Tibial artery (tissue), 4 donors: ENCODE measurements around the gene DUS2.

ENCODE experiments used
- DNase-seq, 2 donors: peaks; one replicate each; pipeline ENCODE4 v3.0.0-alpha.2; 2019
- H3K27ac ChIP-seq, 2 donors: fragments of 200-600 bp; sonication (generic) in 1 of 2; 1 replicate in 1 of 2; 2 replicates in 1 of 2; pipeline ENCODE4 v1.5.1; 2018 to 2019; ENCODE audit warnings: mild to moderate bottlenecking in 1 of 2
- H3K27me3 ChIP-seq, 2 donors: fragments of 200-600 bp; sonication (generic) in 1 of 2; one replicate each; pipeline versions ENCODE4 v1.5.1 to v1.6.0; 2016 to 2019
- H3K36me3 ChIP-seq, 3 donors: fragments of 200-600 bp; sonication (generic) in 2 of 3; one replicate each; pipeline ENCODE4 v1.5.1; 2016 to 2019; ENCODE audit warnings: mild to moderate bottlenecking in 2 of 3
- H3K4me1 ChIP-seq, 4 donors: fragments of 200-600 bp; sonication (generic) in 2 of 4; 1 replicate in 3 of 4; 2 replicates in 1 of 4; pipeline ENCODE4 v1.5.1; 2016 to 2019
- H3K4me3 ChIP-seq, 2 donors: fragments of 200-600 bp; sonication (generic) in 1 of 2; 1 replicate in 1 of 2; 2 replicates in 1 of 2; pipeline ENCODE4 v1.5.1; 2018 to 2019; ENCODE audit warnings: mild to moderate bottlenecking in 2 of 2
- H3K9me3 ChIP-seq, 3 donors: fragments of 200-600 bp; sonication (generic) in 1 of 3; one replicate each; pipeline ENCODE4 v1.5.1; 2016 to 2019
- CTCF ChIP-seq, 2 experiments: fragments of 200-600 bp in 1 of 2; fragments of 450-650 bp in 1 of 2; IDR thresholded peaks; one replicate each; pipeline ENCODE4 v1.5.1; 2017 to 2019; ENCODE audit warnings: antibody characterized with exemption in 2 of 2, mild to moderate bottlenecking in 1 of 2, moderate library complexity in 1 of 2
- intact Hi-C: fragments of 100-400 bp; cut with DNase I; formaldehyde crosslinking; loops from one replicate; pipeline ENCODE4 v1.15.0; 2023; ENCODE audit warnings: low total_unique reads

DUS2 gene

GRCh38 chr16:68126395-68126794 lies 103.3 kb downstream of the DUS2 start:
- Histone ChIP-seq H3K27ac (no peak overlapping the region), H3K9me3 (no peaks in the 10 kb centered on the region), H3K4me3 (no peak overlapping the region), H3K4me1 (peaks cover 0 to 8% (median 6%) of the 10 kb centered on the region in 4 donors), H3K27me3 (no peaks in the 10 kb centered on the region), H3K36me3 (peaks cover 0 to 20% (median 0%) of the 10 kb centered on the region in 3 donors)
- DNase-seq: no peak
- intact Hi-C loops: no loop called here
- TF ChIP-seq CTCF (IDR thresholded peaks at IDR 0.05): no peak

GRCh38 chr16:68128577-68129305 lies 105.7 kb downstream of the DUS2 start:
- Histone ChIP-seq H3K9me3 (no peaks in the 10 kb centered on the region), H3K4me1 (peaks cover 0 to 20% (median 9%) of the 10 kb centered on the region in 4 donors), H3K27ac (peak overlapping the region in 1 of 2 donors; percentile 29), H3K36me3 (peaks cover 0 to 13% (median 0%) of the 10 kb centered on the region in 3 donors), H3K27me3 (no peaks in the 10 kb centered on the region), H3K4me3 (no peak overlapping the region)
- no peak for DNase-seq
- intact Hi-C loops: no loop called here
- TF ChIP-seq CTCF (IDR thresholded peaks at IDR 0.05): no peak
